Ishikawa (cell line): ENCODE data around the gene USP6.

Source experiments
- CEBPB ChIP-seq: IDR thresholded peaks from 2 replicates; pipeline ENCODE4 v1.6.1; 2012
- CREB1 ChIP-seq: IDR thresholded peaks from 2 replicates; pipeline ENCODE4 v1.6.1; 2012; ENCODE audit warnings: low read depth
- EGR1 ChIP-seq: IDR thresholded peaks from 2 replicates; pipeline ENCODE4 v1.6.1; 2012
- EP300 ChIP-seq: IDR thresholded peaks from 2 replicates; pipeline ENCODE4 v1.6.1; 2012; ENCODE audit warnings: borderline replicate concordance
- FOXM1 ChIP-seq: IDR thresholded peaks from 2 replicates; pipeline ENCODE4 v1.6.1; 2012; ENCODE audit warnings: low read depth, borderline replicate concordance
- NFIC ChIP-seq: IDR thresholded peaks from 2 replicates; pipeline ENCODE4 v1.6.1; 2012
- RAD21 ChIP-seq: IDR thresholded peaks from 2 replicates; pipeline ENCODE4 v1.6.1; 2012; ENCODE audit warnings: low read depth
- TAF1 ChIP-seq: IDR thresholded peaks from 2 replicates; pipeline ENCODE4 v1.6.1; 2012; ENCODE audit warnings: low read depth, mild to moderate bottlenecking
- TCF12 ChIP-seq: IDR thresholded peaks from 2 replicates; pipeline ENCODE4 v1.6.1; 2012; ENCODE audit warnings: low read depth
- TEAD4 ChIP-seq: IDR thresholded peaks from 2 replicates; pipeline ENCODE4 v1.6.1; 2012
- YY1 ChIP-seq: IDR thresholded peaks from 2 replicates; pipeline ENCODE4 v1.6.1; 2012; ENCODE audit warnings: low read depth
- ZBTB7A ChIP-seq: IDR thresholded peaks from 2 replicates; pipeline ENCODE4 v1.6.1; 2012; ENCODE audit warnings: low read depth
- TF ChIP-seq, protein P1 (sequence below): IDR thresholded peaks from 2 replicates; pipeline ENCODE4 v1.6.1; 2012; ENCODE audit warnings: low read depth, mild to moderate bottlenecking
- TF ChIP-seq, protein P2 (sequence below): IDR thresholded peaks from 2 replicates; pipeline ENCODE4 v1.6.1; 2012
- TF ChIP-seq, protein P3 (sequence below): IDR thresholded peaks from 2 replicates; pipeline ENCODE4 v1.6.1; 2012

Gene USP6

DNA sequence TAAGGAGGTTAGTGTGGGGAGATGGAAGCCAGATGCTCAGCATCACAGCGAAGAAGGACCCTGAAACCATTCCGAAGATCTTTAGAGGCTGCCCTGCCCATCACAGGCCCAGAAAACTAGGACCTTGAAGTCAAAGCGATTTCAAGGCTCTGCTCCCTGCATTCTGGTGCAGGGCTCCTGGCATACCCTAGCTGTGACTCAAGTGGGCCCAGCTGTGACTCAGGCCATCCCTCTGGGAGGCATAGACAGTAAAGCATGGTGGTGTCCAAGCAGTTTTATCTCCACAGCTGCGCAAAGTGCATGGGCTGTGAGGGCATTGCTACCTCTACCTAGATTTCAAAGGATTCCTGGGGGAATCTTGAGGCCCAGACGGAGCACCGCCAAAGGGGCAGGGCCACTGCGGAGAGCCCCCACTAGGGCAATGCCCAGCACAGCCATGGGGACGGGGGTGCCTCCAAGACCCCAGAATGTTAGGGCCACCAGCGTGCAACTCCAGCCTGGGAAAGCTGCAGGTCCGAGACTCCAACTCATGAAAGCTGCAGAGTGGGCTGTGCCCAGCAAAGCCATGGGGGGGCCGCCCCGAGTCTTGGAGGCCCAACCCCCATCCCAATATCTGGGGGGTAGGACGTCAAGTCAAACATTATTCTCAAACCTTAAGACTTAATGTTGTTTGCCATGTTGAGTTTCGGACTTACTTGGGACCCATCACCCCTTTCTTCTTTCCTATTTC, 87.5 kb downstream of the USP6 start:
- TF ChIP-seq TCF12 = no peak
- TF ChIP-seq ZBTB7A = no peak
- no peak for TF ChIP-seq TEAD4
- TF ChIP-seq, protein P1, sequence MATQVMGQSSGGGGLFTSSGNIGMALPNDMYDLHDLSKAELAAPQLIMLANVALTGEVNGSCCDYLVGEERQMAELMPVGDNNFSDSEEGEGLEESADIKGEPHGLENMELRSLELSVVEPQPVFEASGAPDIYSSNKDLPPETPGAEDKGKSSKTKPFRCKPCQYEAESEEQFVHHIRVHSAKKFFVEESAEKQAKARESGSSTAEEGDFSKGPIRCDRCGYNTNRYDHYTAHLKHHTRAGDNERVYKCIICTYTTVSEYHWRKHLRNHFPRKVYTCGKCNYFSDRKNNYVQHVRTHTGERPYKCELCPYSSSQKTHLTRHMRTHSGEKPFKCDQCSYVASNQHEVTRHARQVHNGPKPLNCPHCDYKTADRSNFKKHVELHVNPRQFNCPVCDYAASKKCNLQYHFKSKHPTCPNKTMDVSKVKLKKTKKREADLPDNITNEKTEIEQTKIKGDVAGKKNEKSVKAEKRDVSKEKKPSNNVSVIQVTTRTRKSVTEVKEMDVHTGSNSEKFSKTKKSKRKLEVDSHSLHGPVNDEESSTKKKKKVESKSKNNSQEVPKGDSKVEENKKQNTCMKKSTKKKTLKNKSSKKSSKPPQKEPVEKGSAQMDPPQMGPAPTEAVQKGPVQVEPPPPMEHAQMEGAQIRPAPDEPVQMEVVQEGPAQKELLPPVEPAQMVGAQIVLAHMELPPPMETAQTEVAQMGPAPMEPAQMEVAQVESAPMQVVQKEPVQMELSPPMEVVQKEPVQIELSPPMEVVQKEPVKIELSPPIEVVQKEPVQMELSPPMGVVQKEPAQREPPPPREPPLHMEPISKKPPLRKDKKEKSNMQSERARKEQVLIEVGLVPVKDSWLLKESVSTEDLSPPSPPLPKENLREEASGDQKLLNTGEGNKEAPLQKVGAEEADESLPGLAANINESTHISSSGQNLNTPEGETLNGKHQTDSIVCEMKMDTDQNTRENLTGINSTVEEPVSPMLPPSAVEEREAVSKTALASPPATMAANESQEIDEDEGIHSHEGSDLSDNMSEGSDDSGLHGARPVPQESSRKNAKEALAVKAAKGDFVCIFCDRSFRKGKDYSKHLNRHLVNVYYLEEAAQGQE = no peak
- no peak for TF ChIP-seq EP300

DNA sequence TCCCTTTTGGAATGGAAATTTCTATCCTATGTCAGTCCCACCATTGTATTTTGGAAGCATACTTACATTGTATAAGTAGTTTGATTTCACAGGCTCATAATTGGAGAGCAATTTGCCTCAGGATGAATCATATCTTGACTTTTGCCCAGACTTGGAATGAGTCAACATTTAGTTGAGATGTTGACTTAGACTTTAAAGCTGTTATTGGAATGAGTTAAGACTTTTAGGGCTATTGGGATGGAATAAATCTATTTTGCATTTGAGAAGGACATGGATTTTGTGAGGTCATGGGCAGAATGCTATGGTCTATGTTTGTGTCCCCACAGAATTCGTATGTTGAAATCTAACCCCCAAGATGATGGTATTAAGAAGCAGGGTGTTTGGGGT, 88.1 kb downstream of the USP6 start:
- TF ChIP-seq CREB1 (no peak), NFIC (no peak), FOXM1 (no peak), EGR1 (no peak), TAF1 (no peak), CEBPB (no peak), TCF12 (no peak), EP300 (no peak), RAD21 (no peak), TEAD4 (no peak)
- TF ChIP-seq, protein P1 = no peak

DNA sequence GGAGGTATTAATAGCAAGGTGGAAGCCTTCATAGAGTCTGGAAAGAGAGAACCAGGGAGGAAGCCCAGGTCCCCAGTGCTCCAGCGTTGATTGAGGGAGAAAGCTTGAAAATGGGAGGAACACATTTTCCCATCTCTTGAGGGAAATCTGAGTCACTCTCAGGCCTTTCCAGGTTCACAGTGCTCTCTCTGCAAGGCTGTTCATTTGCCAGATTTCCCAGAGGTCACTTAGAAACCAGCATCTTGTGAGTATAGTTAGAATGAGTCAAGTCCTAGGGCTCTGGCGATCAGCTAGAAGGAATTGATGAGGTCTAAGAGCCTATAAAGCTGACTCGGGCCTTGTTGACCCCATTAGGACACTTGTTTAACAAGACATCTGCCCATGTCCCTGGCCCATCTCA, 93.6 kb downstream of the USP6 start:
- TF ChIP-seq EP300 (no peak), CREB1 (no peak), ZBTB7A (no peak), CEBPB (no peak), TAF1 (no peak), TCF12 (no peak), EGR1 (no peak), TEAD4 (no peak), RAD21 (no peak), FOXM1 (no peak), NFIC (no peak), YY1 (no peak)
- TF ChIP-seq, protein P2, sequence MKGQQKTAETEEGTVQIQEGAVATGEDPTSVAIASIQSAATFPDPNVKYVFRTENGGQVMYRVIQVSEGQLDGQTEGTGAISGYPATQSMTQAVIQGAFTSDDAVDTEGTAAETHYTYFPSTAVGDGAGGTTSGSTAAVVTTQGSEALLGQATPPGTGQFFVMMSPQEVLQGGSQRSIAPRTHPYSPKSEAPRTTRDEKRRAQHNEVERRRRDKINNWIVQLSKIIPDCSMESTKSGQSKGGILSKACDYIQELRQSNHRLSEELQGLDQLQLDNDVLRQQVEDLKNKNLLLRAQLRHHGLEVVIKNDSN = no peak
- TF ChIP-seq, protein P3, sequence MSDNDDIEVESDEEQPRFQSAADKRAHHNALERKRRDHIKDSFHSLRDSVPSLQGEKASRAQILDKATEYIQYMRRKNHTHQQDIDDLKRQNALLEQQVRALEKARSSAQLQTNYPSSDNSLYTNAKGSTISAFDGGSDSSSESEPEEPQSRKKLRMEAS = no peak
- TF ChIP-seq, protein P1 = no peak

DNA sequence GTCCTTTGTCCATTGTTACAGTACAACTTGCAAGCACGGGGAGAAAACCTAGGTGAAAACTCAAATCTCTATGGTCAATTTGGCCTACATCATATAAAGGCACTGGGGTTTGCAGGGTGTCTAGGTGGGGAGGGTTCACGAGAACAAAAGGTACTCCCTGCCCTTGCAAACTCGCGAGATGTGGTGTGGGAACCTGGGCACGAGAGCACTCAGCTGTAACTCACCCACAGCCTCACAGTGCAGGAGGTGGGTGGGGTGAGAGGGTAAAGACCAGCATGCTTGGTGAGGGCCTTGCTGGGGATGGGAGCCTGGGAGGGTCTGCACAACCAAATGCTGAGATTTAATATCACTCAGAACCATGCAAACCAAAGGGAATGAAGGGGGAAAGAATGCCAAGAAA, 94.3 kb downstream of the USP6 start:
- TF ChIP-seq, protein P1 = no peak
- TF ChIP-seq FOXM1 = no peak
- no peak for TF ChIP-seq ZBTB7A
- TF ChIP-seq YY1 = no peak
- TF ChIP-seq EGR1 = no peak
- no peak for TF ChIP-seq NFIC
- TF ChIP-seq TCF12 = no peak
- TF ChIP-seq, protein P3 = no peak
- no peak for TF ChIP-seq CEBPB
- TF ChIP-seq TAF1 = no peak
- no peak for TF ChIP-seq EP300
- TF ChIP-seq, protein P2 = no peak
- TF ChIP-seq CREB1 = no peak
- no peak for TF ChIP-seq TEAD4
- no peak for TF ChIP-seq RAD21
